Mucosa of stomach (tissue), 1 donor: ENCODE results near the gene HAS3.

ENCODE experiments used
- H3K27me3 ChIP-seq: one replicate; pipeline ENCODE4 v1.7.0; 2013; ENCODE audit warnings: mild to moderate bottlenecking, low read length; ENCODE audit not compliant: control insufficient read depth, insufficient read depth
- H3K36me3 ChIP-seq: one replicate; pipeline ENCODE4 v1.7.0; 2013; ENCODE audit warnings: low read length; ENCODE audit not compliant: control insufficient read depth, insufficient read depth
- H3K4me1 ChIP-seq: one replicate; pipeline ENCODE4 v1.7.0; 2013; ENCODE audit warnings: mild to moderate bottlenecking, low read length; ENCODE audit not compliant: control insufficient read depth, insufficient read depth
- H3K4me3 ChIP-seq: one replicate; pipeline ENCODE4 v1.7.0; 2013; ENCODE audit warnings: low read length
- H3K9ac ChIP-seq: one replicate; pipeline ENCODE4 v1.7.0; 2013; ENCODE audit warnings: mild to moderate bottlenecking, low read length, moderate library complexity
- H3K9me3 ChIP-seq: one replicate; pipeline ENCODE4 v1.7.0; 2013; ENCODE audit warnings: mild to moderate bottlenecking, low read length, moderate library complexity; ENCODE audit not compliant: control insufficient read depth
- donor health status: Pancreatic carcinoma.

The HAS3 gene

DNA sequence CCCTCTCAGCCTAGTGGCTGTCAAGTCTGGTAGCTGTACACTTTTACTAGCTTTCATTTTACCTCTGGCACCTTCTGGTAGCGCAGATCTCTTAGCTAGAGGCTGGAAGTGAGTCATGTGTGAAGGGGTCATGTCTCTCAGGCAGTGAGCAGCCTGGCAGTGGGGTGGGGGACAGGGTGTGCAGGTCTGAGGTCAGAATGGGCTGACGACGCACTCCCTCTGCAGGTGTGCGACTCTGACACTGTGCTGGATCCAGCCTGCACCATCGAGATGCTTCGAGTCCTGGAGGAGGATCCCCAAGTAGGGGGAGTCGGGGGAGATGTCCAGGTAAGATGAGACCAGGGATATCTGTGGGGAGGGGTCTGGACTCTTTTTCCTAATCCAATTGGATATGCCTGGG lies 7.8 kb downstream of the HAS3 start:
- Histone ChIP-seq H3K36me3 (no peaks in the 10 kb centered on the region), H3K4me3 (no peak overlapping the region), H3K4me1 (peaks cover 9% of the 10 kb centered on the region), H3K9me3 (no peaks in the 10 kb centered on the region), H3K27me3 (peaks cover 8% of the 10 kb centered on the region), H3K9ac (no peak overlapping the region)

DNA sequence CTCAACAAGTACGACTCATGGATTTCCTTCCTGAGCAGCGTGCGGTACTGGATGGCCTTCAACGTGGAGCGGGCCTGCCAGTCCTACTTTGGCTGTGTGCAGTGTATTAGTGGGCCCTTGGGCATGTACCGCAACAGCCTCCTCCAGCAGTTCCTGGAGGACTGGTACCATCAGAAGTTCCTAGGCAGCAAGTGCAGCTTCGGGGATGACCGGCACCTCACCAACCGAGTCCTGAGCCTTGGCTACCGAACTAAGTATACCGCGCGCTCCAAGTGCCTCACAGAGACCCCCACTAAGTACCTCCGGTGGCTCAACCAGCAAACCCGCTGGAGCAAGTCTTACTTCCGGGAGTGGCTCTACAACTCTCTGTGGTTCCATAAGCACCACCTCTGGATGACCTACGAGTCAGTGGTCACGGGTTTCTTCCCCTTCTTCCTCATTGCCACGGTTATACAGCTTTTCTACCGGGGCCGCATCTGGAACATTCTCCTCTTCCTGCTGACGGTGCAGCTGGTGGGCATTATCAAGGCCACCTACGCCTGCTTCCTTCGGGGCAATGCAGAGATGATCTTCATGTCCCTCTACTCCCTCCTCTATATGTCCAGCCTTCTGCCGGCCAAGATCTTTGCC lies 9.0 kb downstream of the HAS3 start:
- Histone ChIP-seq H3K9me3 (no peaks in the 10 kb centered on the region), H3K4me1 (peaks cover 7% of the 10 kb centered on the region), H3K36me3 (no peaks in the 10 kb centered on the region), H3K9ac (no peak overlapping the region), H3K27me3 (no peaks in the 10 kb centered on the region), H3K4me3 (no peak overlapping the region)

DNA sequence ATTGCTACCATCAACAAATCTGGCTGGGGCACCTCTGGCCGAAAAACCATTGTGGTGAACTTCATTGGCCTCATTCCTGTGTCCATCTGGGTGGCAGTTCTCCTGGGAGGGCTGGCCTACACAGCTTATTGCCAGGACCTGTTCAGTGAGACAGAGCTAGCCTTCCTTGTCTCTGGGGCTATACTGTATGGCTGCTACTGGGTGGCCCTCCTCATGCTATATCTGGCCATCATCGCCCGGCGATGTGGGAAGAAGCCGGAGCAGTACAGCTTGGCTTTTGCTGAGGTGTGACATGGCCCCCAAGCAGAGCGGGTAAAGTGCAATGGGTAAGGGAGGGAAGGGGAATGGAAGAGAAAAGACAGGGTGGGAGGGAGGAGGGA lies 9.5 kb downstream of the HAS3 start:
- Histone ChIP-seq H3K4me1 (peaks cover 7% of the 10 kb centered on the region), H3K9ac (no peak overlapping the region), H3K27me3 (no peaks in the 10 kb centered on the region), H3K36me3 (no peaks in the 10 kb centered on the region), H3K4me3 (no peak overlapping the region), H3K9me3 (no peaks in the 10 kb centered on the region)

DNA sequence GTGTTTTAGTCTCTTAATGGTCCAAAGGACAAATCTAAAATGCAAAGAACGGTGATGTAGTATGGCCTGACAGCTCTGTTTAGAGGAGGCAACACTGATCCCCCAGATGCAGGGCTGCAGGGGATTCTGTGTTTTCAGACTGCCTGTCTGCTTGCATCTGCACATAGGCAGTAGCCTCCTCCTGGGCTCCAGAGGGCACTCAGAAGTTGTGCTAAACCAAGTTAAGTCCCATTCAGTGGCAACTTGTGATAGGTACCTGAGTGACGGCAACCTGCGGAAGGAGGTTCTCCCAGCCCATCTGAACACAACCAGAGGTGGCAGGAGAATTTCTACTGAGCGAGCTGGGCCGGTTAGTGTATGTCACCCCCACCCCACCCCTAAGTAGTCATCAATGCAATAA lies 9.9 kb downstream of the HAS3 start:
- H3K36me3 ChIP-seq: no peaks in the 10 kb centered on the region

DNA sequence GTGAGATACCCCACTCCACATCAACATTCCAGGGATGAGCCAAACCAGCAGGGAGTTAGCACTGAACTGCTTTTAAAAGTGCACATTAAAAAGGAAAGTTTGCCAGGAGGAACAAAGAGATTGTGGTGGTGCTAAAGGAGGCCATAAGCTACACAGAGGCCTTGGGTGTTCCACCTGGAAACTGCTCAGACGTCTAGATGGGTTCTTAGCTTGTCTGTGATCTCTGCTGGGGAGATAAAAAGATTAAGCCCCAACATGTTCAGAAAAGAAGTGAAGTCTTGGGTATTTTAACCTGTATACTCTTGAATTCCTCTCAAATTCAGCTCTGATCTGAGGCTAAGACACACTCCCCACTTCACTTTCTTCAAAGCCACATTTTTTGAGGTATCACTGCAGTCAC lies 10.4 kb downstream of the HAS3 start:
- peaks cover 7% of the 10 kb centered on the region for H3K4me1 ChIP-seq

More for the DNA sequence above, 9.9 kb downstream of the HAS3 start:
- H3K4me3 ChIP-seq: no peak overlapping the region
- H3K27me3 ChIP-seq: no peaks in the 10 kb centered on the region
- H3K4me1 ChIP-seq: peaks cover 7% of the 10 kb centered on the region
- no peak overlapping the region for H3K9ac ChIP-seq
- H3K9me3 ChIP-seq: no peaks in the 10 kb centered on the region

DNA sequence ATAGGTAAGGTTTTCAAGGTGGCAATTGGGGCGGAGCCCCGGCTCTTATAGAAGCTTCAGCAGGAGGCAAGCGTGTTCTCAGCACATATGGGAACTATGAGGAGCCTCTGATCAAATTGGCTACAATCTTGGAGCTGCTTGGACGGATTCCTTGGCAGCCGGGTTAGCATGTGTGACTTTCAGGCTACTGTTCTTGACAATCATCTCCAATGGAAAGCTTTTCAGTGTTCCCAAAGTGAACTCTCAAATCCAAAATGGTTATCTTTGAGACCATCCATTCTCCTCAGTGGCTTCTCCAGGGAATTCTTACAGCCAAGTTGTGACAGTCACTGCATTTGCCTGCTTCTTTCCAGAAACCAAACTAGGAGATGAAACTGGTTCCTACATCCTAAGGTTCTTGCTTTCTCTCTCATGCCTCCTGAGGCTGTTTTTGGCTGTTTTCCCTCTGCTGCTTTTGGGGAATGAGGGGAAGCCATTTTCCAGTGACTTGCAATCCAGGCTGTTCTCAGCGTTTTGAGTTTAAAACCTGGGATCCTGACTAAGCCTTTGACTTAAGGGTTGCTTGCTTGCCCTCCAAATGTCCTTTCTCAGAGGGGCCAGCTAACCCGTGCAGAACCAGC lies 10.9 kb downstream of the HAS3 start:
- Histone ChIP-seq H3K4me1 (peaks cover 7% of the 10 kb centered on the region), H3K4me3 (no peak overlapping the region), H3K36me3 (peaks cover 6% of the 10 kb centered on the region), H3K9me3 (no peaks in the 10 kb centered on the region), H3K9ac (no peak overlapping the region), H3K27me3 (no peaks in the 10 kb centered on the region)

More for the DNA sequence above, 10.4 kb downstream of the HAS3 start:
- no peaks in the 10 kb centered on the region for H3K27me3 ChIP-seq
- H3K36me3 ChIP-seq: peaks cover 3% of the 10 kb centered on the region
- H3K9me3 ChIP-seq: no peaks in the 10 kb centered on the region
- no peak overlapping the region for H3K9ac ChIP-seq
- no peak overlapping the region for H3K4me3 ChIP-seq

DNA sequence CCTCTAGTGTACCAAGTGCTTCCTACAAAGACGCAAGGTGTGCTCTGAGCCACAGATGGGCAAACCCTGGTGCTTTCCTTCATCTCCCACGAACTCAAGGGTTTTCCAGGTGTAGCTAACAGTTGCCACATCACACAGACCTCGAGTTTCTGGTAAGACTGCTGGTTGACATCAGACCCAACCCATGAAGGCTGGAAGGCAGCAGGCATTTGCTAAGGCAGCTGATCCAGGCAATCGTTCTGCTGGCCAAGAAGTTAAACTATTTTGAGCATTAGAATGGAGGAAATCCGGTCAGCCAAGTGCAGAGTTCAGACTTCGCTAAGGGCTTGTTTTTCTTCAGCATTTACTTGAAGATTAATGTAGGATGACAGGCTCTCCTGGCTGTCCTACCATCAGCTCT lies 11.5 kb downstream of the HAS3 start:
- Histone ChIP-seq H3K27me3 (no peaks in the 10 kb centered on the region), H3K9me3 (no peaks in the 10 kb centered on the region), H3K4me3 (no peak overlapping the region), H3K36me3 (peaks cover 6% of the 10 kb centered on the region), H3K4me1 (peaks cover 7% of the 10 kb centered on the region), H3K9ac (no peak overlapping the region)

DNA sequence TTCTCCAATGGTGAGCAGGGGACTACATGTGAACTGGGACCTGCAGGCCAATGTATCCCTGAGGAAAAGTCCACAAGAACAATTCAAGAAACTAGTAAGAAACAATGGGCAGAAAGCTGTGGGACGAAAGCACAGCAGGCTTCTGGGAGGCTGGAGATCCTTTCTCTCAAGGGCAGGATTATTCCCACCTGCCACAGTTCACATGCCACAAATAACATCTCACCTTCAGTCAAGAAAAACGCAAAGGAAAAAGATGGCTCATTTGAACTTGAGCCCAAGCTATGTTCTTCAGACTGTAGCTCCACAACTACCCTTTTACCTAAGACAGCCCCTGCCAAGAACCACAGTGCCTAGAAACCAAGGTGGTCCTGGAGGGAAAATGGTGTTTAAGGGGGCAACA lies 13.0 kb downstream of the HAS3 start:
- Histone ChIP-seq H3K27me3 (no peaks in the 10 kb centered on the region), H3K4me1 (no peaks in the 10 kb centered on the region), H3K36me3 (peaks cover 6% of the 10 kb centered on the region), H3K9me3 (no peaks in the 10 kb centered on the region), H3K9ac (no peak overlapping the region), H3K4me3 (no peak overlapping the region)

DNA sequence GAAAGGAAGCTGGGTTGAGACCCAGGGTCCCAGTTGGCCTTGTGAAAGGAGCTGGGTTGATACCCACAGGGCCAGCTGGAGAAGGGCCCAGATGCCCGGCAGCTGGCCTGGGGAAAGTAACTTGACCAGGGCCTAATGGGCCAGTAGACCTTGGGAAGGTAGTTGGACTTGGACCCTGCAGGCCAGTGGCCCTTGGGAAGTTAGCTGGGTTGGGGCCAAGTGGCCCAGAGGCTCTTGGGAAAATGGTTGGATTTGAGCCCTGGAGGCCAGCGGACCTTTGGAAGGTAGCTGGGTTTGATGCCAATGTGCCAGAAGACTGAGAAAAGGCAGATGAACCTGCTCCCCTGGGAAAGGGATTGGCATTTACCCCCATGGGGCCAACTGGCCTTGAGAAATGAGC lies 13.5 kb downstream of the HAS3 start:
- H3K9me3 ChIP-seq: no peaks in the 10 kb centered on the region
- H3K4me3 ChIP-seq: no peak overlapping the region
- H3K4me1 ChIP-seq: no peaks in the 10 kb centered on the region
- no peak overlapping the region for H3K9ac ChIP-seq
- peaks cover 6% of the 10 kb centered on the region for H3K36me3 ChIP-seq
- H3K27me3 ChIP-seq: no peaks in the 10 kb centered on the region

DNA sequence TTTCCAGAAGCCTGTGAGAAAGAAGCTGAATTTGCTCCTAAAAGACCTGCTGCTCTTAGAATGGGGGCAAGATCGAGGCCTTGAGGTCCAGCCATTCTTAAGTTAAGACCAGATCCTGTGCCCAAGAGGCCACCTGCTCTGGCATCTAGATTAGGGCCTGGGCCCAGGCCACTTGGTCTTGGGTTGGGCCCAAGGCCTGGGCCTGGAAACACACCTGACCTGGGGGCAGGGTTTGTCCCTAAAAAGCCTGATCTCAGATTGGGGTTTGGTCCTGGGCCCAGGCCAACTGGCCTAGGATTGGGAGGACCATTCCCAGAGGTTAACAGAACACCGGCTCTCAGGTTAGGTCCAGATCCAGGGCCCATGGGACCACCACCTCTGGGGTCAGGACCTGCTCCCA lies 14.1 kb downstream of the HAS3 start:
- Histone ChIP-seq H3K4me1 (no peaks in the 10 kb centered on the region), H3K36me3 (peaks cover 6% of the 10 kb centered on the region), H3K9ac (no peak overlapping the region)

DNA sequence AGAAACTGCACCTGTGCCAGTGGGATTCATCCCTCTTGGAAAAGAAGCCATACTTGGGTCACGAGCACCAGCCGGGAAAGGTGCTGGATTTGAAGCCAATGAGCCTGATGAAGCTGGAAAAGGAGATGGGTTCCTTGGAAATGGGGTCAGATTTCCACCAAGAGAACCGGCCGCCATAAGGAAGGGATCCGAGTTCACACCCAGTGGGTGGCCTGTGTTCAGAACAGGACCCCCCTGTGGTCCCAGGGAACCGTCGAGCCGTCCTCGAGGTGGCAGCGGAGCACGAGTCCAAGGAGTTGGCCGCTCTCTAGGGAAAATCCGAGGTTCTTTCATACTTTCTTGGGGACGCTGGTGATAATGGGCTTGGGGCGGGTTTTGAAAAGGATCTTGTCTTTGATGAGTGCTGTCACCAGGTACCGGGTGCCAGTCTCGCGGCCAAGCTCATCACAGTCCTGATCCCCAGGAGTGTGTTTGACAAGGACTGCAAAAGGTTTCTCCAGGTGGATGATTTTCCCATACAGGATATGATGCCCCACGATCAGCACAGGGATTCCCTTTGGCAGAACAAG lies 14.7 kb downstream of the HAS3 start:
- H3K36me3 ChIP-seq: peaks cover 6% of the 10 kb centered on the region
- no peaks in the 10 kb centered on the region for H3K4me1 ChIP-seq
- no peak overlapping the region for H3K9ac ChIP-seq
- no peak overlapping the region for H3K4me3 ChIP-seq
- H3K27me3 ChIP-seq: no peaks in the 10 kb centered on the region
- H3K9me3 ChIP-seq: no peaks in the 10 kb centered on the region

More for the DNA sequence above, 14.1 kb downstream of the HAS3 start:
- Histone ChIP-seq H3K27me3 (no peaks in the 10 kb centered on the region), H3K9me3 (no peaks in the 10 kb centered on the region), H3K4me3 (no peak overlapping the region)

DNA sequence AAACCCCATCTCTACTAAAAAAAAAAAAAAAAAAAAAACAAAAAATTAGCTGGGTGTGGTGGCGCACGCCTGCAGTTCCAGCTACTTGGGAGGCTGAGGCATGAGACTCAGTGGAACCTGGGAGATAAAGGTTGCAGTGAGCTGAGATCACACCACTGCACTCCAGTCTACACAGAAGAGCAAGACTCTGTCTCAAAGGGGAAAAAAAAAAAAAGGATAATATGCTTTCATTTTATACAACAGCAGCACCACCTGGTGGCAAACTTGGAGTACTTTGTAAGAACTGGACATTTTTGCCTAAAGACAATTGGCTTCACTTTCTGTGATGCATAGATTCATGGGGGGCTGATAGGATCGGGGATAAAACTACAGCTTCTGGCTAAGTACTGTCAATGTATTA lies 18.5 kb downstream of the HAS3 start:
- H3K36me3 ChIP-seq: peaks cover 6% of the 10 kb centered on the region

More for the DNA sequence above, 18.5 kb downstream of the HAS3 start:
- H3K4me1 ChIP-seq: no peaks in the 10 kb centered on the region
- H3K27me3 ChIP-seq: no peaks in the 10 kb centered on the region
- no peak overlapping the region for H3K4me3 ChIP-seq
- H3K9me3 ChIP-seq: no peaks in the 10 kb centered on the region
- H3K9ac ChIP-seq: no peak overlapping the region
